Measurements from ENCODE around the gene POU3F3.

The POU3F3 gene

GRCh38 chr2:104847586-104848160, 6.2 kb upstream of the POU3F3 start:
- DNase-seq, result no peak

- DNase-seq, result no peak
Observed at GRCh38 chr2:104848526-104848925, 5.4 kb upstream of the POU3F3 start.

GRCh38 chr2:104849101-104849500, 4.8 kb upstream of the POU3F3 start:
- DNase-seq, result no peak

GRCh38 chr2:104849618-104850141, 4.2 kb upstream of the POU3F3 start:
- DNase-seq, result peak; percentile 78

GRCh38 chr2:104850361-104851290, 3.3 kb upstream of the POU3F3 start:
- DNase-seq, result peak; percentile 60

GRCh38 chr2:104851291-104852089, 2.4 kb upstream of the POU3F3 start:
- peak; percentile 77 for DNase-seq

- peak; percentile 68 for DNase-seq
Observed at GRCh38 chr2:104852090-104852666, 1.7 kb upstream of the POU3F3 start.

- DNase-seq, result peak; percentile 40
Observed at GRCh38 chr2:104854498-104855220, 744 bp downstream of the POU3F3 start.

- DNase-seq, result peak; percentile 44
Observed at GRCh38 chr2:104855221-104856085, 1.5 kb downstream of the POU3F3 start.

- peak; percentile 57 for DNase-seq
Observed at GRCh38 chr2:104856086-104856972, 2.4 kb downstream of the POU3F3 start.

- DNase-seq, result peak; percentile 51
Observed at GRCh38 chr2:104856973-104857261, 3.0 kb downstream of the POU3F3 start.

- DNase-seq, result peak; percentile 51
Observed at GRCh38 chr2:104857262-104858005, 3.5 kb downstream of the POU3F3 start.

GRCh38 chr2:104858006-104858978, 4.4 kb downstream of the POU3F3 start:
- no peak for DNase-seq

- DNase-seq, result no peak
Observed at GRCh38 chr2:104859291-104859765, 5.4 kb downstream of the POU3F3 start.

GRCh38 chr2:104859766-104860450, 6.0 kb downstream of the POU3F3 start:
- DNase-seq, result peak; percentile 30

- DNase-seq, result peak; percentile 49
Observed at GRCh38 chr2:104860451-104860790, 6.5 kb downstream of the POU3F3 start.

GRCh38 chr2:104861351-104862057, 7.6 kb downstream of the POU3F3 start:
- peak; percentile 70 for DNase-seq
